Posterior cingulate gyrus (tissue), 11 donors: ENCODE measurements around the gene FMNL1.

Source experiments
- DNase-seq, 10 donors: peaks; one replicate each; pipeline versions ENCODE4 v3.0.0 to v3.0.0-alpha.2; 2020 to 2021; ENCODE audit warnings: mixed read lengths in 3 of 10
- intact Hi-C: fragments of 100-400 bp; cut with DNase I; formaldehyde crosslinking; loops from one replicate; pipeline ENCODE4 v1.15.1; 2023

The FMNL1 gene

DNA sequence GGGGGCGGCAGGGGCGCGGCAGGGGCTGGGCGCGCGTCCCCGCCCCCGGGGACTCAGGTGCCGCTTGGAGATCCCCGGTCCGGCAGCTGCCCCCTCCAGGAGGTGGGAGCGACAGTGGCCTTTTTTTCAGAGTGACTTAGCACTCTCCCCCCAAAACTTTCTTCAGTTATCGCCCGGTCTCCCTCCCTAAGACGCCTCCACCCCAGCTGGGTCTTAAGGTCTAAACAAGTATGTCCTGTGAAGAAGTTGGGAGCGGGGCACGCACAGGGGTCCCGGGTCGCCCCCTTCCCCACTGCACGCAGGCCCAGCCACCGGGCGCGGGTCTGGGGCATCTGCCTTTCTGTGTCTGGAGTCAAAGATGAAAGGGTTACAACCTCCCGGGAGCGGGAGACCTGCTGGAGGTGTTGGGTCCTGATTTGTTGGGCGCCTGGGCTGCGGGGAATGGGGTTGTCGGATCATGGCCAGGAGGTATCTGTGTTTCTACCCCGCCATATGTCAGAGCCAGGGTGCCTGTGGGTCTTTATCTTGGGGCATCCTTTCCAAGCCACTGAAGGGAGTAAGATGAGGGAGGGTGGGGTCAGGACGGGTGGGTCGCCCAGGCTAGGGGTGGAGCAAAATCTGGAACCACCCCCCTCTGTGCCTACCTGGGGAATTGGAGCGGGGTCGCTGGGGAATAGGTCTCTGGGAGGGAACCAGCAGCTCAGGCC is 757 bp downstream of the FMNL1 start:
- intact Hi-C loops, result no loop called here
- peak in 2 of 10 donors; percentile 59 to 61 for DNase-seq

GRCh38 chr17:45222996-45223538 is 1.4 kb downstream of the FMNL1 start:
- intact Hi-C loops, result no loop called here
- DNase-seq, result peak in 2 of 10 donors; percentile 68 to 78

- DNase-seq, result peak in 2 of 10 donors; percentile 53 to 73
- intact Hi-C loops, result no loop called here
Measured at GRCh38 chr17:45223539-45224528, 2.1 kb downstream of the FMNL1 start.

DNA sequence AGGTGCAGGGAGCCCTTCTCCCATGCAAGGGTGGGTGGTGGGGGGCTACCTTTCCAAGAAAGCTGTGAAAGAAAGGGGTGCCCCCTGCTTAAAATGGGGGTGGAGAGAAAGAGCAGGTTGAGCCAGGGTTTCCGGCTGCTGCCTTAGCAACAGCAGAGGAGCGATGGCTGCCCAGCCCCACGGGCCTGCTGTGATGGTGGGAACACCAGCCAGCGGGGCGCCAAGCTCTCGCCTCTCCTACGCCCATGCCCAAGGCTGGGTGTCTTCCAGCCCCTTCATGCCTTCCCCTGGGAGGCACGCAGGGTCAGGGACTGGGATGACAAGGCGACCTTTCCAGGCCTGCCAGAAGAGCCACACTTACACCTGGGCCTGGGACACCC is 3.0 kb downstream of the FMNL1 start:
- peak in 2 of 10 donors; percentile 76 to 90 for DNase-seq
- intact Hi-C loops, result no loop called here

- intact Hi-C loops, result no loop called here
- peak in 2 of 10 donors; percentile 60 to 74 for DNase-seq
Measured at GRCh38 chr17:45225051-45225700, 3.5 kb downstream of the FMNL1 start.

DNA sequence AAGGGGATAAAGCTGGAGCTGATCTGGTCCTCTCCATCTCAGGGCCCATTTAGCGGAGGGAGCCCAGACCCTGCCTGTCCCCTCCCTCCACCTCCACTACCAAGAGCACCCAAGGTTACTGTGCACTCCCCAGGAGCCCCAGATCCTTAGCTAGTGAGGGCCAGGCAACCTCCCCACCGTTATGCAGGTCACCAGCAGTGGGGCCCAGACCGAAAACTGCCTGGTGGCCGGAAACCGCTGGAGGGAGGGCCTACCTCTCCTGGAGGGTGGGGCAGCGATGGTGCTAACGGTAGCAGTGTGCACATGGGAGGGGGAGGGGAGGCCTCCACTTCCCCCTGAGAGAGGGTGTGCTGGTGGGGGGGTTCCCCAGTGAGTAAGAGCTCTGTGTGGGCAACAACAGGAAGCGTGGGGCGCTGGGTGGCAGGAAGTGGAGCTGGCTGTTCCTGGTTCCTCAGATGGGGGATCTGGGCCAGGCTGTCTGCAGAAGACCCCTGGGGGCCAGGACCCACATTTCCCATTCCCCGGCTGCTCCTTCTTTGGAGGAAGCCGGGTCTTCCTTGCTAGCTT is 4.4 kb downstream of the FMNL1 start:
- peak in 6 of 10 donors; percentile 27 to 90 (median 50) for DNase-seq
- intact Hi-C loops, result no loop called here

DNA sequence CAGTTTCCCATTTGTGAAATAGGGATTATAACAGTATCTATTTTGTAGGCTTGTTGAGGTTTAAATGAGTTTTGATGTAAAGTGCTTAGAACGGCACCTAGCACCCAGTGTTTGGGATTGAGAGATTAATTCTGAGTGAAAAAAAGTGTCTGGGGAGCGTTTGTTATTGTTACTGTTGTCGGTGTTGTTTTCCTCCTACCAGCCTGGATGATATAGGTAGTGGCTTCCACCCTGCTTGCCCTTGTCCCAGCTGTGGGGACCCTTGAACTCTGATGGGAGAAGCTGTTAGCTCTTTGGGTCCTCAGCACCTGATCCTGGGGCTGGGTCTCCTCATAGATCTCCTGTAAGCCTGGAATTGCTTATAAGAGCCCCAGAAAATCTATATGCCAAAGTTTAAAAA is 4.9 kb downstream of the FMNL1 start:
- intact Hi-C loops, result no loop called here
- DNase-seq, result peak in 1 of 10 donors; percentile 7

- DNase-seq, result peak in 2 of 10 donors; percentile 32 to 40
- intact Hi-C loops, result no loop called here
Measured at GRCh38 chr17:45227101-45227925, 5.6 kb downstream of the FMNL1 start.

DNA sequence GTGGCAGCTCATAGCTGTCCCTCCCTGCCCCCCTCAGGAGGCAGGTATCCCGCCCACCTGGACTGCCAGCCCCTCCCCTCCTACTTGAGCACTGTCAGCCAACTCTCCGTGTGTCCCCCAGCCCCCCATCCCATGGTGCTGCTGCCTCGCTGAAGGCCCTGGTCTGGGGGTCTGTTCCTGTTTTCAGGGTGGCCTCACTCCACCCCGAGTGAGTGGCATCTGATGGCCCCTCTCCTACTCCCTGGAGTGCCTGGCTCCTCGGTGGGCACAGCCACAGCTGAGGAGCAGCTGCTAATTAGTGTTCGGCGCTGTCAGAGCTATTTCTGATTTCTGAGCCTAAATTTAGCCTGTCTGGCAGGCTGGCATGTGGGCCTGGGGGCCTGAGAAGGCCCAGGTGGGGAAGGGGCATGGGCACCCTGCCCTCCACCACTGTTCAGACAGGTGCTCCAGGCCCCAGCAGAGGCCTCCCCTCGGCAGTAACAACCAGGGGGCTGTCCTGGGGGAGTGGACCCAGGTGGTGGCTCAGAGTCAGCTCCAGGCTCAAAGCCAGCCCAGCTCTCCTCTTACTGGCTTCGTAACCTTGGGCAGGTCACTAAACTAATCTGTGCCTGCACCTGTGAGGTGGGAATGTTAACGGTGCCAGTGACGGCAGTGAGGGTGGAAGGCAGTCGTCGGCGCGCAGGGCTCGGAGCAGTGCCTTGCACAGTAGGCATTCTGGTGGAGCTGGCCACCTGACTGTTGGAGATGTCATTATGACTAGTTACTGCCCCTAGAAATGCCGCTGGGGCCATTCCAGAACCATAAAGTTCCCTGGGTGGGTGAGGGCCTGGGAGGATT is 6.5 kb downstream of the FMNL1 start:
- intact Hi-C loops, result no loop called here
- DNase-seq, result peak in 3 of 10 donors; percentile 12 to 82 (median 64)

- intact Hi-C loops, result no loop called here
Measured at GRCh38 chr17:45228763-45229539, 7.3 kb downstream of the FMNL1 start.

DNA sequence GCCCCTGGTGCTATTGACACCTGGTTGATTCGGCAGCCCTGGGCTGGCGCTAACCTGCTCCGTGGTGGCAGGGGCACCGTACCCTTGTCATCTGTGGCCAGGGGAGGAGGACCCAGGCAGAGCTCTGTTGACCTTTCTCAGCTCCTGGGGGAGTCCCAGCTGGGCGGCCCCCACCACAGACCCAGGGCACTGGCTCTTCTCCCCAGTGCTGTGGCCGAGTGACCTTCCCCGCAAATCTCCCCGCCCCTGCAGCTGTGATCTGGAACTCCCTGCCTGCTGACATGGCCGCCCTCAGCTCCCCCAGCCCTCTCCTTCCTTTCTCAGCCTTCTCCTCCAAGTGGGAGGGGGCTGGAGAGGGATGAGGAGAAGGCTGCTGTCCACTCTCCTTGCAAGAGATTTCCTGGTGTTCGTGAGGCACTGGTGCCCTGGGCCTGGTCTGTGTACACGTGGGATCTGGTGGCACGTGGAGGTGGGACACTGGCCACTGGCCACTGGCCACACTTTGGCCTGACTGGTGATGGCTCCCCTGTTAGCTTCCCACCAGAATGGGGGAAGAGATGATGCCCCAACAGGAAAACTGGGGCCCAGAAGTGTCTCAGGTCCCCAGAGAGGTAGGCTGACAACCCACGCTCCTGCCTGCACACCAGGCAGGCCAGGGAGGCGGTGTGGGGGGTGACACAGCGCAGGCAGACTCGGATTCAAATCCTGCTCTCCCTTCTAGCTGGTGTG is 8.2 kb downstream of the FMNL1 start:
- peak in 1 of 10 donors; percentile 35 for DNase-seq
- intact Hi-C loops, result no loop called here

More at GRCh38 chr17:45228763-45229539, 7.3 kb downstream of the FMNL1 start:
- DNase-seq, result peak in 4 of 10 donors; percentile 49 to 94 (median 70)

DNA sequence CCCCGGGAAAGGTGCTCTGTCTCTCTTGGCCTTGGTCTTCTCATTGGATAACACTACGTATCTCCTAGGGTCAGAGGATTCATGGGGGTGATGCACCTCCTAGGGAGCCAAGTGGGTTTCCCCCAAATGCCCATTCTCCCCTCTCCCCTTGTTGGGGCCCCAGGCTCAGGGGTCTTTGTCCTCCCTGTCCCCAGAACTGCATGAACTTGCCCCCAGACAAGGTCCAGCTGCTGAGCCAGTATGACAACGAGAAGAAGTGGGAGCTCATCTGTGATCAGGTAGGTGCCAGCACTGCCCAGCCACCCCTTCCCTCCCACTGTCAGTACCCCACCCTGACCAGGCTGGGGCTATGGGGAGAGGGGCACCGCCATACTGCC is 8.7 kb downstream of the FMNL1 start:
- intact Hi-C loops, result no loop called here

DNA sequence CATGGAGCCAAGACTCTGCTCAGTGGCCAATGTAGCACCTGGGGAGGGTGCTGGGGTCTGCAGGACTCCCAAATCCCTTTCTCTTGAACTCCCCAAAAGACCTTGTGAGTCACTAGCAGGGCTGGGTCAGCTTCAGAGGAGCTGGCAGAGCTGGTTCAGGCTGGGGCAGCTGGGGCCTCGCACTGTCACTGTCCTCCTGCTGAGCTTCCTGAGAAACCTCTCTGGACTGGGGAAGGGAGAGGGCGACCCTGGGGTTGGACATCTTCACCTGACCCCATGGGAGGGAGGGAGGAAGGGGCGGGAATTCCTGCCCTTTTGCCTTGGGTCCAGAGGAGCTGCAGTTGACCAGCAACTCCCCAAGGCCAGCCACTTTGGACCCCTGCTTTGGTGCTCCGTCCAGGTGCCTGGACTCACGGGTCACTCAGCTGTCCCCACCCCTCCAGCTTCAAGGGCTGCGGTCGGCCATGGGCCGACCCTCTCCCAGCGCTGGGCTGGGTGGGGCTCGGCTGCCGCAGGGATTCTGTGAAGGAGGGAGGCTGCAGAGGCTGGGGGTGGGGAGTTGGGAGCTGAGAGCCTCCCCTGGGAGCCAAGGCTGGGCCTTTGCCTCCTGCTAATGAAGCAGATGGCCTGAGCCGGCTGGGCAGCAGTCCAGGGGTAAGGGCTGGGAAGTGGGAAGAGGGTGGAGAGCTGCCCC is 9.2 kb downstream of the FMNL1 start:
- intact Hi-C loops, result no loop called here
- DNase-seq, result peak in 1 of 10 donors; percentile 75

More for the DNA sequence above, 8.7 kb downstream of the FMNL1 start:
- DNase-seq, result peak in 1 of 10 donors; percentile 17

DNA sequence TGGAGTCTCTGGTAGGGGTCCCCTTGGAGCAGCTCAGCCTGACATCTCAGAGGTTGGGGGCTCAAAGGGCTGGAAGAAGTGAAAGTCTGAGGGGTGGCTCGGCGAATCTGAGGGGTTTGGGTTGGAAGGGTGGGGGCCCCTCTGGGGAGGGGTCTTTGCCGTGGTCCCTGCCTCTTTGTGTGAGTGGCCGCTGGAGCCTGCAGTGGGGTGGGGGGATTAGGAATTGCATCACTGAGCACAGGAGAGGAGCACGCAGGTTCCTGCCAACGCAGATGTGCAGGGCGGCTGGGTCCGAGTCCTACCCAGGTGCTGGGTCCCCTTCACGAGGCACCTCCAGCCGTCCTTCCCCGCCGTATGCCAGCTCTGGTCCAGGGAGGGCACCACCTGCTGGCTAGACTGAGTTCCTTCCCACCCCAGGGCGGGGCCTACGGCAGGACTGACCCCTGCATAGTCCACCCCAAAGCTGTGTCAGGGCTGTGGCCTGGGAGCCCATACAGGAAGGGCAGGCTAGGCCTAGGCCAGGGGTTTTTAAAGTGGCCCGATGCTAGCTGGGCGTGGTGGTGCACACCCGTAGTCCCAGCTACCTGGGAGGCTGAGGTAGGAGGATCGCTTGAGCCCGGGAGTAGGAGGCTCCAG is 9.9 kb downstream of the FMNL1 start:
- peak in 1 of 10 donors; percentile 81 for DNase-seq
- intact Hi-C loops, result no loop called here

DNA sequence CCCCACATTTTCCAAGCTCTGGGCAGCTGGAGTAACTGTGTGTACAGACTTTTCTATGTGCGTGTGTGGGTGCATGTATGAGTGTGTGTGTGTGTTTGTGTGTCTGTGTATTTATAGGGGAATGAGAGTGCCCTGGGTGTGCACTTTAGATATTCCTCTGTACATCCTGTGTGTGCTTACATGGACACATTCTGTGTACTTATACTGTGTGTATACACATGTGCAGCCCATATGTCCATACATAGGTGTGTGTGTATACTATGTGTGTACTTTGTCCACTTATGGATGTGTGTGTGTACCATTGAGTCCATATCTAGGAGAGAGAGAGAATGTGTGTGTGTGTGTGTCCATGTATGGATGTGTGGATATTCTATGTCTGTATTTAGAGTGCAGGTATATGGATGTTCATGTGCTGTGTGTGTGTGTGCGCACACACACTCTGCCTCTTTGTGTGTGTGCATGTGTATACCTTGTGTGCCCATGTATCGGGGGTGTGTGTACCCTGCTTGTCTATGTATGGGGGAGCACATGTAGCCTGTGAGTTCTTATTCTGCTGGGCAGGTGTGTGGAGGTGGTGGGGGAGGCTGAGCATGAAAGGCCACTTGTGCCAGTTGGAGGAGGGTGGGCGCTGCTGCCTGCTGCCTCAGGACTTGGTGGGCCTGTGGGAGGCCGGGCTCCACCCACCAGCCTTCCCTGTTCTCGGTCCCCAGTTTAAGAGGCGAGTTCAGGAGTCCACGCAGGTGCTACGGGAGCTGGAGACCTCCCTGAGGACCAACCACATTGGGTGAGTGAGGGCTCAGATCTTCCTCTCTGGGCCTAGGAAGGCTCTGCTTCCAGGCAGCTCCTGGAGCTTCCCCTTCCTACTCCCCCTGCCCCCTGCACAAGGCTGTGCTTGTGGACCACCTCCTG is 11.1 kb downstream of the FMNL1 start:
- intact Hi-C loops, result no loop called here
- DNase-seq, result no peak
